SJCRH30 (cell line): ENCODE data around the gene NOS3. TPM values are rescaled to one million over a fixed set of nuclear protein-coding genes. Genes with fewer than 3 reads are reported as not detected.

Source experiments
- DNase-seq, 2 experiments: peaks; one replicate each; pipeline ENCODE4 v3.0.0-alpha.2; 2015 to 2020
- H3K27ac ChIP-seq: fragments of 250-450 bp; sonication (Bioruptor Pico); 2 replicates; pipeline ENCODE4 v1.5.1; 2020; ENCODE audit warnings: mild to moderate bottlenecking, moderate library complexity
- H3K27me3 ChIP-seq: fragments of 250-450 bp; sonication (Bioruptor Pico); 2 replicates; pipeline ENCODE4 v1.5.1; 2020; ENCODE audit warnings: mild to moderate bottlenecking, moderate library complexity
- H3K36me3 ChIP-seq: fragments of 250-450 bp; sonication (Bioruptor Pico); 2 replicates; pipeline ENCODE4 v1.5.1; 2020; ENCODE audit warnings: mild to moderate bottlenecking, moderate library complexity
- H3K4me1 ChIP-seq: fragments of 250-450 bp; sonication (Bioruptor Pico); 2 replicates; pipeline ENCODE4 v1.5.1; 2020; ENCODE audit warnings: mild to moderate bottlenecking, moderate library complexity
- H3K4me3 ChIP-seq: fragments of 250-450 bp; sonication (Bioruptor Pico); 2 replicates; pipeline ENCODE4 v1.5.1; 2020; ENCODE audit warnings: mild to moderate bottlenecking, moderate library complexity
- H3K9me3 ChIP-seq: fragments of 250-450 bp; sonication (Bioruptor Pico); replicated peaks from 2 replicates; pipeline ENCODE4 v1.5.1; 2020; ENCODE audit warnings: mild to moderate bottlenecking, moderate library complexity
- total RNA-seq: library from RNA; depleted of rRNA; stranded (reverse); fragments of >200 nt; shearing (Covaris generic); gene quantifications from 2 replicates; pipeline ENCODE4 v1.2.3, GENCODE V29; 2014; rRNA removed

The NOS3 gene
- total RNA-seq = 0.05 and 0.20 TPM in 2 replicates

DNA sequence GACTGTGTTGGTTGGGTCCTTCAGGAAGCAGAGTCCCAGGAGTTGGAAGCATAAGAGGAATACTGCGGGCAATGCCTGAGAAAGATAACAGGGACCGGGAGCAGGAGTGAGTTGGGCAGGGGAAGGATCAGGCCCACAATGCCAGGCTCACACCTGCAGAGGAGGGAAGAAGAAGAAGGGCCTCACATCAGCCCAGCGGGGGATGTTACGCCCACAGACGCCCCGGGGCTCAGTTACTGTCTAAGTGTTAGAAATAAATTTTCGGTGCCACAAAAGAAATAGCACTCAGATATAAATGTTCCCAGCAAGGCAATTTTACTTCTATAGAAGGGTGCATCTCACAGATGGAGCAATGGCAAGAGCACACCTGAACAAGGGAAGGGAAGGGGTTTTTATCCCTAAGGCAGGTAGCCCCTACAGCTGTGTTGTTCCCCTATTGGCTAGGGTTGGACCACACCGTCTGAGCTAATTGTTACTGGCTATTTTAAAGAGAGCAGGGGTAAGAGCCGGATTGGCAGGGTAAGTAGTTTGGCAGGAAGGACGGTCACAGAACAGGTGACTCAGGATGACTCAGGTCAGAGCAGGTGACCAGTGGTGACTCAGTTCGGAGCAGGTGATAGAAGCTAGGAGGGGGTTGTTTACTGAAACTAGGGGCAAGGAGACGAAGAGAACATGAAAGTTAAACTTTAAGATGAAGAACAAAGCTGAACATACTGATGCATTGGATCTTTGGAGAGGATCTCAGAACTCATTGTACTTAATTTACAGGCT is at the start of gene NOS3:
Gene NOS3, plus strand, starts transcription at position 602 of the 771 bp plus-strand sequence. CDS start 2,787 bp downstream, outside the sequence.
- Histone ChIP-seq H3K9me3 (no peaks in the 10 kb centered on the region), H3K27ac (no peak within 1 kb of the TSS), H3K4me3 (no peak within 1 kb of the TSS), H3K36me3 (no peaks in the 10 kb centered on the region), H3K27me3 (no peaks in the 10 kb centered on the region; the same call in 1 of the 2 replicates), H3K4me1 (no peaks in the 10 kb centered on the region)
- DNase-seq = no peak

GRCh38 chr7:150941351-150942000 is 49.3 kb upstream of the NOS3 start:
- Histone ChIP-seq H3K9me3 (no peaks in the 10 kb centered on the region), H3K4me3 (no peak overlapping the region), H3K27ac (no peak overlapping the region), H3K4me1 (no peaks in the 10 kb centered on the region), H3K36me3 (no peaks in the 10 kb centered on the region), H3K27me3 (no peaks in the 10 kb centered on the region; the same call in 1 of the 2 replicates)
- DNase-seq = no peak

DNA sequence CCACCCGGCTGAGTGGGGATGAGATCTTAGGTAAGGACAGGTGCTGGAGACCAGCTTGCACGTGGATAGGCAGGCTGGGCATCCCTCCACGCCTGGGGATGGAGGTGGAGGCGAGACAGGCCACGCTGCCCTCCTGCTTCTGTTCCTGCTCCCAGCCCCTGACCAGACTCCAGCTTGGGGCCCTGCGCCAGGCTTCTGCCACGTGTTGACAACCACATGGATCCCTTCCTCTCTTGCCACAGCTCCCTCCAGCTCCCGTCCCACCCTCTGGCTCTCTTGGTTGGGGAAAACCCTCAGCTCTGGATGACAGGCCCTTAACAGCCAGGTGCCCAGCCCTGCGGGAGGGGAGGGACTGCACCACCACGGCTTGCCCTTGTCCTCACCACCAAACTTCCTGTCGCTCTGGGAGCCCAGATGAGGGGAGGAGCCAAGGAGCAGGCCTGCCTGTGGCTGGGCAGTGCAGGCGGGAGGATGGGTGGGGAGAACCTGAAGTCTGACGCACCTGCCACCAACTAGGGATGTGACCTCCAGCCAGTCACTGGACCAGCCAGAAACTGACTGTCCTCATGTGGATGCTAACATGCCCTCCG is 48.7 kb upstream of the NOS3 start:
- no peaks in the 10 kb centered on the region for H3K36me3 ChIP-seq
- no peaks in the 10 kb centered on the region; the same call in 1 of the 2 replicates for H3K27me3 ChIP-seq
- no peak overlapping the region for H3K27ac ChIP-seq
- no peaks in the 10 kb centered on the region for H3K4me1 ChIP-seq
- H3K4me3 ChIP-seq = no peak overlapping the region
- DNase-seq = no peak
- no peaks in the 10 kb centered on the region for H3K9me3 ChIP-seq

- no peaks in the 10 kb centered on the region for H3K36me3 ChIP-seq
Observed at GRCh38 chr7:150942591-150943452, 48.0 kb upstream of the NOS3 start.

DNA sequence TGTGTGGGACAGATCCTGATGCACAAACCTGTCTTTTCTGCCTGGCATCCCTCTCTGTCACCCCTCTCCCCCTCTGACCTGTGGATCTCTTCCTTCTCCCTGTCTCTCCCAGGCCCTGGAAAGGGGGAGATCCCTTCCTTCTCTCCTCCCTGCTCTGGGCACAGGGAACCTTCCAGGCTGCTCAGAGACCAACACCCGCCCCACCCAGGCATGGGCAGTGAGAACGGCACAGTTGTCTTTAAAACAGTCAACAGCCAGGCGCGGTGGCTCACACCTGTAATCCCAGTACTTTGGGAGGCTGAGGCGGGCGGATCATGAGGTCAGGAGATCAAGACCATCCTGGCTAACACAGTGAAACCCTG is 47.4 kb upstream of the NOS3 start:
- DNase-seq = no peak
- no peaks in the 10 kb centered on the region; the same call in 1 of the 2 replicates for H3K27me3 ChIP-seq

More at GRCh38 chr7:150942591-150943452, 48.0 kb upstream of the NOS3 start:
- Histone ChIP-seq H3K4me1 (no peaks in the 10 kb centered on the region), H3K27me3 (no peaks in the 10 kb centered on the region; the same call in 1 of the 2 replicates), H3K9me3 (no peaks in the 10 kb centered on the region), H3K27ac (no peak overlapping the region), H3K4me3 (no peak overlapping the region)
- DNase-seq = no peak

DNA sequence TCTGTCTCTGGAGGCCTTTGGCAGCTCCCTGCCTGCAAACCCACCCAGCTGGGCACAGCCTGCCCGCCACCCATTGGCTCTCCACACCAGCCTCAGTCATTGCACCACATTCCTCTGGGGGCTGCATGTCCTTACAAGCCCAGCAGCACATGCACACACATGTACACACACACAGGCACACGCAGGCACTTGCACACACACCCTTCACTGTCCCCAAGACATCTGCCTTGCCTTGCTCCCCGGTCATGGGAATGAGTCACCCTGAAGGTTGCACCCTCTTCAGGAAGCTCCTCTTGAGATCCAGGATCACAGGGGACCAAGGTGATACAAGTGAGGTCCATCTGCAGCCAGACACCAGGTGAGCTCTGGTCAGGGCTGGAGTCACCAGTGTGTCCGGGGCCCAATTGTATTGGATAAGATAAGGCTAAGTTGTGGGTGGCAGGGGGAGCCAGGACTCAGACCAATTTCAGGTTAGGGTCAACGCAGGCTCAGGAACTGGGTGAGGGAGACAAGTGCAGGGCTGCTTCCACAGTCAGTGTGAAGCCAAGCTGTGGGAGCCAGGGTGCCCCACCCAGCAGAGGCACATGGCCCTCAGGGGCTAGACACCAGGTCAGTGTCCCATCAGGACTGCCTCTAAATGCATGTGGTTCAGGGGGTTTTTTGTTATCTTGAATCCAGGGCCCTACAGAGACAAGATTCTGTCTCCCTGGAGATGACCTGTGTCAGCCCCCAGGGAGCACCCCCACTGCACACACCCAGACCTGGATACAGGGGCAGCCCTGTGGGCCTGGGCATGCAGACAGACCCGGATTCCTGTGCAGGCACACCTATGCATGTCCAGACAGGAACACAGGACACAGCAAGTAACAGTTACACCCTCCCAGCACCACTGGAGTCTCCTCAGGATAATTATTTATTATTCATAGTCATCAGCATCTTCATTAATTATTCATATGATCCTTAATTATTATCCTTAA is 46.5 kb upstream of the NOS3 start:
- Histone ChIP-seq H3K4me1 (no peaks in the 10 kb centered on the region), H3K36me3 (no peaks in the 10 kb centered on the region), H3K9me3 (no peaks in the 10 kb centered on the region), H3K4me3 (no peak overlapping the region), H3K27ac (no peak overlapping the region), H3K27me3 (no peaks in the 10 kb centered on the region; the same call in 1 of the 2 replicates)
- DNase-seq = no peak

More for the DNA sequence above, 47.4 kb upstream of the NOS3 start:
- H3K36me3 ChIP-seq = no peaks in the 10 kb centered on the region
- no peaks in the 10 kb centered on the region for H3K4me1 ChIP-seq
- H3K27ac ChIP-seq = no peak overlapping the region
- H3K9me3 ChIP-seq = no peaks in the 10 kb centered on the region
- H3K4me3 ChIP-seq = no peak overlapping the region

DNA sequence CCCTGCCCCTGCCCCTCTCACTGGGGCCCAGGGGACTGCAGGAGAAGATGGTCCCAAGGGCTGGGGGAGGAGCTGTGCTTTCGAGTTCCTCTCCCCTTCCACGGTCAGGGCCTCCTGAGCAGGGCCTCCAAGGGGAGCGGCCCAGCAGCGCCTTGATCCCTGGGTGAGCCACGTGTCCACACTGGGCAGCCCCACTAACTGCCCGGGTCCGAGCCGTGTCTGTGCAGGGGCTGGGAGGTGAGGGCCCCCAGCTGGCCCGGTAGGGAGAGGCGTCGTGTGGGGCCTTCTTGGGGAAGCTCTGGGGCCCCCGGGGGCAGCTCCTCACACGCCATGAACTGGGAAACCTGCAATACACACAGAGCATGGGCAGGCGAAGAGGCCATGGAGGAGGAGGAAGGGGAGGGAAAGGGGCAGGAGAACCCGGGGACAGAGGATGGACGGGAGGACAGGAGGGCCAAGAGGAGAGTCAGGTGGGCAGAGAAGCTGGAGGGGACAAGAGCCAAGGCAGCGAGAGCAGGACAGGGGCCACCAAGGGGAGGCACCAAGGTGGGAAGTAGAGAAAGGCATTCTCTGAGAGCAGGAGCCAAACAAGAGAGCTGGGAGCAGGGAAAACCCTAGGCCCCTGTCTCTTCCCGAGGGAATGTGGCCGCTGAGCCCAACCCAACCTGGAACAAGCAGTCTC is 45.5 kb upstream of the NOS3 start:
- H3K27ac ChIP-seq = no peak overlapping the region
- no peaks in the 10 kb centered on the region; the same call in 1 of the 2 replicates for H3K27me3 ChIP-seq
- H3K36me3 ChIP-seq = no peaks in the 10 kb centered on the region
- no peak overlapping the region for H3K4me3 ChIP-seq
- H3K4me1 ChIP-seq = no peaks in the 10 kb centered on the region; the same call in 1 of the 2 replicates
- no peak for DNase-seq
- no peaks in the 10 kb centered on the region for H3K9me3 ChIP-seq

DNA sequence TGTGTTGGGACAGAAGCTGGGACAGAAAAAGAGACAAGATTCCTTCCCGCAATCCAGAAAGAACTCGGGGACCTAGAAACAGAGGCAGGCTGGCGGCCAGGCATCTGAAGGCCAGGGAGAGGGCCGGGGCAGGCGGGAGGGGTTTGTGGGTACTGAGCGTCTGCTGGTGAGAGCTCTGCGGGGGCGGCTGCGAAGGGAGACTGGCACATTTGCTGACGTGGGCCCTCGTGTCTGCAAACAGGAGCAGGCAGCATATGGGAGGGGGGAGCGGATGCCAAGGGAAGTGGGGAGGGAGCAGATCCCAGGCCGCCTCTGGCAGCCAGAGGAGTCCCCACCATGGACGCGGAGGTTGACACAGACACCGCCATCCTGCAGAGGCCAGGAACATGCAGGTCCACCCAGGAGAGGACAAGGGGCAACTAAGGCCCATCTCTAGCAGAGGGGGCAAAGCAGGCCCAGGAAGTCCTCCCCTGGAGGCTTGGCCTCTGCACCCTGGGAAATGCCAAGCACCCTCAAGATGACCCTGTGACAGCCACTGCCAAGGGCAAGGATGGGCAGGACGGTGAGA is 44.9 kb upstream of the NOS3 start:
- Histone ChIP-seq H3K4me1 (no peaks in the 10 kb centered on the region; the same call in 1 of the 2 replicates), H3K4me3 (no peak overlapping the region), H3K27me3 (no peaks in the 10 kb centered on the region), H3K36me3 (no peaks in the 10 kb centered on the region), H3K9me3 (no peaks in the 10 kb centered on the region), H3K27ac (no peak overlapping the region)
- no peak for DNase-seq

DNA sequence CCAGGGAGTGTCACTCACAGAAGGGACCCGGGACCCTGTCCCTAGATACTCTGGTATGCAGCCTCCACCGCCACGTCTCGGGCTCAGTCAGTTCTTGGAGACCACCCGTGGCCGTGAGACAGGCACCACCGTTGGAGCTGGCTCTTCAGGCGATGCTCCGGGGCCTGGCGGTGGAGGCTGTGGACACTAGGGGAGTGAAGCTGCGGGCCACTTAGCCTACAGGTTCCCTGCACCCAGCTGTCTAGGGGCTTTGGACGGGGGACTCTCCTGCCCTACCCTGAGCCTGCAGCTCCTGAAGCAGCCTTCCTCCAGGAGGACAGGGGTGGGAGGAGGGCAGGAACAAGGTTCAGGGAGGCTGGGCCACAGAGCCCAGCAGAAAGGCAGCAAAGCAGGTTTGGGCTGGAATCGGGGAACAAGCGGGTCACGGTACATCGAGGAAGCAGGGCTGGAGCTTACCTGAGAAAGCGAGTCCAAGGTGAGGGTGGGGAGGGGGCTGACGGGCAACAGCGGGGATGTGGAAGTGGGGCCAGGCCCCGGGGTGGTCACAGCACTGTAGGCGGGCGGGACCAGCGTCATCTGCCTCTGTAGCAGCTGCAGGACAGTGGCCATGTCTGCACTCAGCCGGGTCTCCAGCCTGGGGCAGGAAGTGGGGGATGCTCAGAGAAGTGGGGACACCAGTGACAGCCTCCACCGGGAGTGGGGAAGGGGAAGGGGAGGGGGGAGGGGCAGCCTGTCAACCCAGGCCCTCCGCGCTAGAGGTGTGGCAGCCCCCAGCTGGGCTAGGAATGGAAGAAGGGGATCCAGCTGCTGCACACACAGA is 44.2 kb upstream of the NOS3 start:
- Histone ChIP-seq H3K4me1 (no peaks in the 10 kb centered on the region; the same call in 1 of the 2 replicates), H3K4me3 (no peak overlapping the region), H3K9me3 (no peaks in the 10 kb centered on the region), H3K27me3 (no peaks in the 10 kb centered on the region), H3K27ac (no peak overlapping the region), H3K36me3 (no peaks in the 10 kb centered on the region)
- DNase-seq = no peak

- H3K4me1 ChIP-seq = no peaks in the 10 kb centered on the region; the same call in 1 of the 2 replicates
- H3K27ac ChIP-seq = no peak overlapping the region
Observed at GRCh38 chr7:150947241-150947745, 43.5 kb upstream of the NOS3 start.

DNA sequence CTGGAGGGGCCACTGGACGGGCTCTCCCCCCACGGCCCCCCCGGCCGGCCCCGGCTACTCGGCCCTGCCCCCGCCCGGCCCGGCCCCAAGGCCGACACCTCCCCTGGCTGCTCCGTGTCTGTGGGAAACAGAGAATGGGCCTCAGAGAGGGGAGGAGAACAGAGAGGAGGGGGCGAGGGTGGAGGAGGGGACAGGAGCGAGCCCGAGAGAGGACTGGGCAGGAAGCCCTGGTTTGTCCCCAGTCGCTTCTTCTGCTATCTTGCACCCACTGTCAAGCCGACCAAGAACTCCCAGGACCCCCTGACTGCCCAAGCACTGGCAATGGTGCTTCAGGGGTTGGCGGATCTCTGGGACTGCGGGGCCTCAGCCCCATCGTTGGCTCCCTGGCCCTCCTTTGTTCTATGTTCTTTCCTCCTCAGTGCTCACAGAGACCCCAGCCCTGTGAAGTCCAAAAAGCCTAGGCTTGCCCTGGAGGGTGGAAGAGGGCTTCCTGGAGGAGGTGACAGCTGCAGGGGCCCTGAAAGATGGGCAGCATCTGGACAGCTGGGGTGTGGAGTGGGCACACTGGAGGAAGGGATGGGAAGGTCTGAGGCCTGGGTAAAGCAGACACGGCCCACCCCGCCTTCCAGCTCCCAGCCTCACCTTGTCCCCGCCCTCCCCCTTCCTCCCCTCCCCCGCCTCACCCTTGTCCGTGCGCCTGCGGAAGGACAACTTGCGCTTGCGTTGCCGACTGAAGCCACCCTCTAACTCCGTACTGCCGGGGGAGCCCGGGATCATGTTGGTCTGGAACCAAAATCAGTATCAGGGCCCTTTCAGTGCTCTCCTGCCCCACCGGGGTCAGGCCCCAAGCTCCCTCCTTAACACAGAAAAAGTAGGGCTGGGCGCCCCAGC is 42.8 kb upstream of the NOS3 start:
- Histone ChIP-seq H3K36me3 (no peaks in the 10 kb centered on the region), H3K4me3 (no peak overlapping the region), H3K4me1 (no peaks in the 10 kb centered on the region; the same call in 1 of the 2 replicates), H3K27ac (no peak overlapping the region), H3K9me3 (no peaks in the 10 kb centered on the region), H3K27me3 (no peaks in the 10 kb centered on the region)
- DNase-seq = no peak

More at GRCh38 chr7:150947241-150947745, 43.5 kb upstream of the NOS3 start:
- Histone ChIP-seq H3K9me3 (no peaks in the 10 kb centered on the region), H3K4me3 (no peak overlapping the region), H3K36me3 (no peaks in the 10 kb centered on the region), H3K27me3 (no peaks in the 10 kb centered on the region)
- no peak for DNase-seq
